Measurements from ENCODE around the gene RXFP4.

The RXFP4 gene

DNA sequence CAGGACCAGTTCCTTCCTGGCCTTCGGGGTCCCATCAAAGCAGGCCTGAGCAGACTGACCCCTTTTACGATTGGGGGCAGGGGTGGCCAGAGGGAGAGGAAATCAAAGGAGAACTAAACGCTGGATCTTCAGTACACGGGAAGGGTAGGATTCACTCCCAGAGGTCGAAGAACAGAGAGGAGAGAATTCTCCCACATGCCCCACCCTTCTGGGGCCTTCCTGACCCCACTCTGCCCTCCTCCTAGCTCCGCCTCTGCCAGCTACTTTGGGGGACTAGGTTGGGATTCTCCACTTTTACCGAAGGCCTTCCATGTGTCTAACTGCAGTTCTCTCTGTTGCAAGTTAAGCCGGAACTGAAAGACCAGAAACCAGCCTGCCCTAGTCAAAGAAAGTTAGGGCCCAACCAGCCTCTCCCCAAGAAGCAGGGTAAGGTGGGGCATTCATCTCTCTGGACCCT is 37.6 kb downstream of the RXFP4 start:
- H3K18ac ChIP-seq (ENCODE audit: low read depth in 1 of 2, low read length in 2 of 2) = peak overlapping the region; percentile 83 to 86
- H4K91ac ChIP-seq (ENCODE audit: low read length) = peak overlapping the region; percentile 52
- peaks cover 43% of the 10 kb centered on the region for H3K4me1 ChIP-seq (ENCODE audit: control insufficient read depth, insufficient read depth, low read depth, low read length)
- H3K14ac ChIP-seq (ENCODE audit: low read length in 2 of 2) = peak overlapping the region in 1 of 2 experiments; percentile 91
- H3K9me3 ChIP-seq (ENCODE audit: control insufficient read depth, low read length) = no peaks in the 10 kb centered on the region
- DNase-seq = peak; percentile 61
- H3K4me2 ChIP-seq (ENCODE audit: low read length, poor library complexity, severe bottlenecking) = peak overlapping the region; percentile 86
- H3K79me1 ChIP-seq (replicated peaks; ENCODE audit: low read length, poor library complexity, severe bottlenecking) = peaks cover 5% of the 10 kb centered on the region
- H3K4ac ChIP-seq (ENCODE audit: low read depth in 1 of 2, low read length in 2 of 2) = peak overlapping the region in 1 of 2 experiments; percentile 94
- H2BK15ac ChIP-seq (ENCODE audit: low read depth, poor library complexity, severe bottlenecking) = peak overlapping the region; percentile 86
- no peak overlapping the region for H3K23ac ChIP-seq (ENCODE audit: low read length in 2 of 2)
- peak overlapping the region; percentile 95 for H3K9ac ChIP-seq (ENCODE audit: low read length)
- 12% methylated on average over 8 of the region's 8 CpGs for WGBS
- peak overlapping the region; percentile 52 for H3K27ac ChIP-seq (ENCODE audit: low read length, poor library complexity, severe bottlenecking)
- no peaks in the 10 kb centered on the region for H3K27me3 ChIP-seq (ENCODE audit: control insufficient read depth in 1 of 2, insufficient read depth in 1 of 2, low read length in 2 of 2)
- H2BK12ac ChIP-seq (ENCODE audit: low read length in 2 of 2) = peak overlapping the region in 1 of 2 experiments; percentile 33
- peaks cover 0 to 5% of the 10 kb centered on the region in 2 experiments for H3K36me3 ChIP-seq (ENCODE audit: control insufficient read depth in 1 of 2, insufficient read depth in 2 of 2, low read depth in 1 of 2, low read length in 2 of 2)
- peak overlapping the region; percentile 10 for H2BK5ac ChIP-seq (ENCODE audit: low read depth, low read length, poor library complexity, severe bottlenecking)
- peak overlapping the region; percentile 92 for H2BK120ac ChIP-seq (ENCODE audit: low read depth, low read length)
- peak overlapping the region; percentile 5 for H2AK5ac ChIP-seq (ENCODE audit: low read length, severe bottlenecking)
- H3K4me3 ChIP-seq (ENCODE audit: insufficient read depth in 1 of 2, low read depth in 1 of 2, low read length in 2 of 2) = peak overlapping the region; percentile 92
- peak overlapping the region; percentile 42 for H4K8ac ChIP-seq (ENCODE audit: low read length)
- H2AFZ ChIP-seq (ENCODE audit: low read depth, low read length) = peak overlapping the region; percentile 47

DNA sequence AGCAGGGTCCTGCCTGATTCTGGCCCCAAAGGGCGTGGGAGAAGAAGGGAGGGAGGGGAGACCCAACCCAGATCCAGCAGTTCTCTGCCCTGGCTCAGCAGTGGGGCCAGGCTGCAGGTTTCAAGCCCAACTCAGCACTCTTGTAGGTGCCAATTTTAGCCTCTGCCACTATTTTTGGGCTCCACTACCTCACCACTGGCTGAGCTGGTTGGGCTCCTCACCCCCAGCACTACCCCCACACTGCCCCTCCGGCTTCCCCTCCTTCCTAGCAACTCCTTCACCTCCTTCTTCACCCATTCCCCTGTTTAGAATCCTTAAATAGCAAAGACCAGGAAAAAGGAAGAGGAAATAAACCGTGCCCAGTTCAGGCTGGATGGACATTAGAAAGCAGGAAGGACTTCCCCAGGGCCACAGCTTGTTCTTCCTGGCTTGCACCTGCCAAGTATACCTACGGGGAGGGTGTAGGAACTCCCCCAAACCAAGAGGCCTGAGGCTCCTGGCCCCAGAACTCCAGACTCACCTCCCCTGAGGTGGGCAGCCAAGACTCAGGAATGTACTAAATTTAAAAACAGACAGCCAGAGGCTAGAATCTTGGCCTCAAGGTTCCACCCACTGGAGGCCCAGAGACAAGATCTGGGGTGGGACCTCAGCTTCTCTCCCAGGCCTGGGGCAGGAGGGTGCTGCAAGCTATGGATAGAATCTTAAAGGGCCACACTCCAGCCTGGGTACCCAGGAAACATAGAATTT is 38.3 kb downstream of the RXFP4 start:
- peak overlapping the region; percentile 2 for H3K27ac ChIP-seq (ENCODE audit: low read length, poor library complexity, severe bottlenecking)
- H4K91ac ChIP-seq (ENCODE audit: low read length) = peak overlapping the region; percentile 36
- peaks cover 35% of the 10 kb centered on the region for H3K4me1 ChIP-seq (ENCODE audit: control insufficient read depth, insufficient read depth, low read depth, low read length)
- peak overlapping the region; percentile 92 for H2BK120ac ChIP-seq (ENCODE audit: low read depth, low read length)
- no peaks in the 10 kb centered on the region for H3K27me3 ChIP-seq (ENCODE audit: control insufficient read depth in 1 of 2, insufficient read depth in 1 of 2, low read length in 2 of 2)
- no peak overlapping the region for H2AFZ ChIP-seq (ENCODE audit: low read depth, low read length)
- H3K9me3 ChIP-seq (ENCODE audit: control insufficient read depth, low read length) = no peaks in the 10 kb centered on the region
- peak overlapping the region; percentile 5 for H2AK5ac ChIP-seq (ENCODE audit: low read length, severe bottlenecking)
- H3K4me2 ChIP-seq (ENCODE audit: low read length, poor library complexity, severe bottlenecking) = peak overlapping the region; percentile 86
- WGBS = 63% methylated on average over 4 of the region's 4 CpGs
- peak overlapping the region in 1 of 2 experiments; percentile 92 for H3K4me3 ChIP-seq (ENCODE audit: insufficient read depth in 1 of 2, low read depth in 1 of 2, low read length in 2 of 2)
- H3K79me1 ChIP-seq (replicated peaks; ENCODE audit: low read length, poor library complexity, severe bottlenecking) = peaks cover 5% of the 10 kb centered on the region
- H3K18ac ChIP-seq (ENCODE audit: low read depth in 1 of 2, low read length in 2 of 2) = peak overlapping the region; percentile 17 to 67
- peak overlapping the region; percentile 10 for H4K8ac ChIP-seq (ENCODE audit: low read length)
- H3K36me3 ChIP-seq (ENCODE audit: control insufficient read depth in 1 of 2, insufficient read depth in 2 of 2, low read depth in 1 of 2, low read length in 2 of 2) = no peaks in the 10 kb centered on the region
- DNase-seq = no peak
- peak overlapping the region in 1 of 2 experiments; percentile 65 for H3K23ac ChIP-seq (ENCODE audit: low read length in 2 of 2)
- peak overlapping the region in 1 of 2 experiments; percentile 91 for H3K14ac ChIP-seq (ENCODE audit: low read length in 2 of 2)
- H2BK15ac ChIP-seq (ENCODE audit: low read depth, poor library complexity, severe bottlenecking) = peak overlapping the region; percentile 75
- peak overlapping the region; percentile 95 for H3K9ac ChIP-seq (ENCODE audit: low read length)
- H2BK5ac ChIP-seq (ENCODE audit: low read depth, low read length, poor library complexity, severe bottlenecking) = no peak overlapping the region
- H2BK12ac ChIP-seq (ENCODE audit: low read length in 2 of 2) = peak overlapping the region in 1 of 2 experiments; percentile 75
- peak overlapping the region; percentile 16 to 94 for H3K4ac ChIP-seq (ENCODE audit: low read depth in 1 of 2, low read length in 2 of 2)

GRCh38 chr1:155981266-155982088 is 40.0 kb downstream of the RXFP4 start:
- no peaks in the 10 kb centered on the region for H3K36me3 ChIP-seq (ENCODE audit: control insufficient read depth in 1 of 2, insufficient read depth in 2 of 2, low read depth in 1 of 2, low read length in 2 of 2)
- H3K18ac ChIP-seq (ENCODE audit: low read depth in 1 of 2, low read length in 2 of 2) = peak overlapping the region; percentile 75 to 83
- H4K8ac ChIP-seq (ENCODE audit: low read length) = peak overlapping the region; percentile 81
- no peaks in the 10 kb centered on the region for H3K9me3 ChIP-seq (ENCODE audit: control insufficient read depth, low read length)
- H3K27ac ChIP-seq (ENCODE audit: low read length, poor library complexity, severe bottlenecking) = no peak overlapping the region
- peak overlapping the region in 1 of 2 experiments; percentile 26 for H3K14ac ChIP-seq (ENCODE audit: low read length in 2 of 2)
- H2AFZ ChIP-seq (ENCODE audit: low read depth, low read length) = no peak overlapping the region
- H3K9ac ChIP-seq (ENCODE audit: low read length) = peak overlapping the region; percentile 95
- H3K27me3 ChIP-seq (ENCODE audit: control insufficient read depth in 1 of 2, insufficient read depth in 1 of 2, low read length in 2 of 2) = no peaks in the 10 kb centered on the region
- peaks cover 27% of the 10 kb centered on the region for H3K4me1 ChIP-seq (ENCODE audit: control insufficient read depth, insufficient read depth, low read depth, low read length)
- peak overlapping the region; percentile 80 for H2AK5ac ChIP-seq (ENCODE audit: low read length, severe bottlenecking)
- peak; percentile 85 for DNase-seq
- 67% methylated on average over 5 of the region's 6 CpGs for WGBS
- H2BK15ac ChIP-seq (ENCODE audit: low read depth, poor library complexity, severe bottlenecking) = peak overlapping the region; percentile 80
- H2BK12ac ChIP-seq (ENCODE audit: low read length in 2 of 2) = peak overlapping the region; percentile 29 to 90
- H3K4me2 ChIP-seq (ENCODE audit: low read length, poor library complexity, severe bottlenecking) = no peak overlapping the region
- peak overlapping the region; percentile 77 for H4K91ac ChIP-seq (ENCODE audit: low read length)
- H3K4me3 ChIP-seq (ENCODE audit: insufficient read depth in 1 of 2, low read depth in 1 of 2, low read length in 2 of 2) = peak overlapping the region in 1 of 2 experiments; percentile 92
- peak overlapping the region; percentile 24 to 80 for H3K4ac ChIP-seq (ENCODE audit: low read depth in 1 of 2, low read length in 2 of 2)
- H3K23ac ChIP-seq (ENCODE audit: low read length in 2 of 2) = no peak overlapping the region
- H2BK120ac ChIP-seq (ENCODE audit: low read depth, low read length) = peak overlapping the region; percentile 69
- peak overlapping the region; percentile 10 for H2BK5ac ChIP-seq (ENCODE audit: low read depth, low read length, poor library complexity, severe bottlenecking)
- peaks cover 5% of the 10 kb centered on the region for H3K79me1 ChIP-seq (replicated peaks; ENCODE audit: low read length, poor library complexity, severe bottlenecking)

Measured in mesenchymal stem cell (in vitro differentiated cells and primary cell).